Stimulated activated CD8-positive, alpha-beta memory T cell treated with anti-CD3 and anti-CD28 coated beads, Interleukin-15, amount 100 ng/mL, for 48 hours (primary cell): ENCODE measurements around the gene PPP2R1B.
"Not testable (repeated sequence)": the region's sequence is repeated elsewhere in the genome, so short reads cannot be mapped to it uniquely, and the experiment has no call there.

Source experiments
- DNase-seq, 2 donors: peaks; one replicate each; pipeline ENCODE4 v3.0.0-alpha.2; 2020; ENCODE audit warnings: low read depth in 2 of 2

Gene PPP2R1B

DNA sequence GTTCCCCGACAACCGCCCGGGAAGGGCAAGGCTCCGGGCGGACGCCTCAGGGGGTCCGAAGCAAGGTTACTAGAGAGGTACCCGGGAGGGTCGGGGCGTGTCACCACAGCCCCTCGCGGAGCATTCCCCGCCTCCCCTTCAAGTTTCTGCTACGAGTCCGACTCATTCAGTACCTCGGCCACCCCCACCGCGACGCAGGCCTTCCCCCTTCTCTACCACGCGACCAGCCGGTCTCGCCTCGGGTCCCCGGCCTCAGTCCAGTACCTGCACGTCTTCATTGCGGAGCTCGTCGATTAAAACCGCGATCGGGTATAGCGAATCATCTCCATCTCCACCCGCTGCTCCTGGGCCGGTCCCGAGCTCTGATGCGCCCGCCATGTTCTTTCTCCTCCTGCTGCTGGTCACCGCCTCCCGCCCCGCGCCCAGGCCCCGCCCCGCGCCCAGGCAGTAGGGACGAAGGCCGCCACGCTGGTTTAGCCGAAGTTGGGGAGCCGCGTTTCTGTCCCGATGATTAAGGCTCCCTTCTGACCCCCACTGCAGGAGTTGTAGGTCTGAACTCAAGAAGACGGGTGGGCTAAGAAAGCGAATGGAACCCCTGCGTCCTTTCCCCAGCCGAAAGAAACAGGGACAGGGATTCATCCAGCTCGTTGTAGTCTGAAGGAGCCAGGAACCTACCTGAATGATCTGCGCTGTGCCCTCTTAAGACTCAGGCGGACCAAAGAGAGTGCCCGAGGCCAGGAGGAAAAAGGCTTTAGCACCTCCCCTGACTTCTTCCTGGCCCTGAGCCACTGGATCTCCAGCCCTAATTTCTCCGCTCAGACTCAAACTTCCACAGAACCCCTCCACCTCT, at the start of gene PPP2R1B:
Gene PPP2R1B (minus strand): TSS at position 406 of the 850 bp plus-strand sequence. CDS start 28 bp downstream, at position 378.
- DNase-seq = peak; percentile 48 to 55

DNA sequence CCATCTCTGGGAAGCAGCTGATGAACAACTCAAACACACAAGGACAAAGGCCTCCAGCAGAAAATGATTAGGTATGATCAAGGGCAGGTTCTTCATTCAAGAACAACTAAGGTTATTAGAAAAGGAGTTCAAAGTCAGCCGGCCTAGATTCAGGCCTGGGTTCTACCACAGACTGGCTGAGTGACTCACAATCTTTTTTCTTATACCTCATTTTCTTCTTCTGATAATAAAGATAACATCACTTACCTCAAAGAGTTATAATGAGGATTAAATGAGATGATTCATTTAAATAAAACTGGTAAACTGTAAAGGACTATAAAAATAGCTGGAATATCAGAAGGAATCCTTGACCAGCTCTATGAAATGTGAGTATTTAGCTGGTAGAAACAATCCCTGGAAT, 49.3 kb upstream of the PPP2R1B start:
- DNase-seq = no peak

DNA sequence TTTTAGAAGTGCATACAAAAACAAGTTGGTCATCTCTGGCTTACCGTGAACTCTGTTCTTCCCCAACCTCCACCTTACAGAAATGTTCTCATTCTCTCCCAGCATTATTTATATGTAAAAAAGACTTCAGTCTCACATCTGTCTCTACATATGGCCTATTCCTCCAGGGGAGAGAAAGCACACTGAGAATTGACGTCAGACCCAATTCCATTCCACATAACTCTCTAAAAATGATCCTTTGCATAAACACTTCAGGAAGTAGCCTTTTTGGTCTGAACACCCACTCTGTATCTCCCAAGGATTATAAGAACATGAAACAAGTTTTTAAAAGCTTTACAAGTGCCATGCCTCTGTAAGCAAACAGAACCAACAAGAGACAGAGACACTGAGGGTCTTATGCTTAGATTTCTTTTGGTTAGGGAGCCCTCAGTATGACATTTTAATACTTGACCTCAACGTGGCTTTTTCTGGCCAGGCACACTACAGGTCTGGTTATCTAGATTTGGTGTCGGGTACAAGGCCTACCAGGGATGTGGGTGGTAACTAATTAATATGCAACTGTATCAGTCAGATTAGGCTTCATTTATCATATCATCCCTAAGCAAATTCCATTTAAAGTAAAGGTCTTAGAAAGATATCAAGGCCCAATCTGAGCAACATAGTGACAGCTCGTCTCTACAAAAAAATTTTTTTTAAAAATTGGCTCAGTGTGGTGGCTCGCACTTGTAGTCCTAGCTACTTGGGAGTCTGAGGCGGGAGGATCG, 48.5 kb upstream of the PPP2R1B start:
- no peak for DNase-seq

DNA sequence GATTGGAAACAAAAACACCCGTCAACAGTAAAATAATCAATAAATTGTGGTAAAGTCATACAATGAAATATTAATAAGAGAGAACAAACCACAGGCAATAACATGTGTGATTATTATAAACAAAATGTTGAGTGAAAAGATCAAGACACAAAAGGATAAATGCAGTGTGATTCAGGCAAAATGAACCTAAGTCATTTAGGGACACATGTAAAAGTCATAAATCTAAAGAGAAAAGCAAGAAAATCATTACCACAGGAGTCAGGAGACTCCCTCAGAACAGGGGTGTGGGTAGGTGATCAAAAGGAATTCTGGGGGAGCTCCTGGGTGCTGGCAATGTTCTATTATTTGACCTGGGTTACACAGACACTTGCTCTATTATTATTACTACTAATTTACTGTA, 47.9 kb upstream of the PPP2R1B start:
- DNase-seq = no peak

DNA sequence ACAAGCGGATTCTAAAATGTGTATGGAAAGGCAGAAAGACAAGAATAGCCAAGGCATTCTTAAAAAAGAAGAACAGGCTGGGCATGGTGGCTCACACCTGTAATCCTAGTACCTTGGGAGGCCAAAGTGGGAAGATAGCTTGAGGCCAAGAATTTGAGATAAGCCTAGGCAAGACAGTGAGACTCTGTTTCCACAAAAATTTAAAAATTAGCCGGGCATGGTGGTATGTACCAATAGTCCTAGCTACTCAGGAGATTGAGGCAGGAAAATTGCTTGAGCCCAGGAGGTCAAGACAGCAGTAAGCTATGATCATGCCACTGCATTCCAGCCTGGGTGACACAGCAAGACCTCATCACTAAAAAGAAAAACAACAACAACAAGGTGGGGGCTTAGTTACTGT, 46.0 kb upstream of the PPP2R1B start:
- no peak for DNase-seq

DNA sequence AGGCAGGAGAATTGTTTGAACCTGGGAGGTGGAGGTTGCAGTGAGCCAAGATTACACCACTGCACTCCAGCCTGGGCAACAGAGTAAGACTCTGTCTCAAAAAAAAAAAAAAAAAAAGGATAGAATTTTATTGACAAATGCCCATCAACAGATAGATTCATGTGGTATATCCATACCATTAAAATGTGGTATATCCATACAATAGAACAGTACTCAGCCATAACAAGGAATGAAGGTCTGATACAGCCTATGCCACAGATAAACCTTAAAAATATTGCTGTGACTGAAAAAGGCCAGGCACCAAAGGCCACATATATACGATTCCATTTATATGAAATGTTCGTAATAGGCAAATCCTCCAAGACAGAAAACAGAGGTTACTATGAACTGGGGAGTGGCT, 45.3 kb upstream of the PPP2R1B start:
- no peak for DNase-seq

DNA sequence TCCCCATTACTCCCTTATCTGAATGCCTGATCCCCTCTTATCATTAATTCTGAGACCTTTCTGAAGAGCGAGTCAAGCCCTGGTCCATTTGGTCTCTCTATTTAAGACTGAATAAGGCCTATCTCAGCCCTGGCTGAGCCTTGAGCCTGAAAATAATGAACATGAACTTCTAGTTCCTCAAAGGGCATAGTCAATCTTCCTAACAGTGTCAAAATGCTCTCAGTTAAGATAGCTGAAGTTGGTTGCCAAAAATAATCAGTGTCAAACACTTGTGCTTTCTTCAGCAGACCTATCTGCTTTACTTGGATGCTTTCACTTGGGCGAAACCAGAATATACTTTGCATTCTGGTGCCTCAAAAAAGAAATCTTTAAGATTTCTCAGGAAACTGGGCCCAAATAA, 42.6 kb upstream of the PPP2R1B start:
- no peak for DNase-seq

DNA sequence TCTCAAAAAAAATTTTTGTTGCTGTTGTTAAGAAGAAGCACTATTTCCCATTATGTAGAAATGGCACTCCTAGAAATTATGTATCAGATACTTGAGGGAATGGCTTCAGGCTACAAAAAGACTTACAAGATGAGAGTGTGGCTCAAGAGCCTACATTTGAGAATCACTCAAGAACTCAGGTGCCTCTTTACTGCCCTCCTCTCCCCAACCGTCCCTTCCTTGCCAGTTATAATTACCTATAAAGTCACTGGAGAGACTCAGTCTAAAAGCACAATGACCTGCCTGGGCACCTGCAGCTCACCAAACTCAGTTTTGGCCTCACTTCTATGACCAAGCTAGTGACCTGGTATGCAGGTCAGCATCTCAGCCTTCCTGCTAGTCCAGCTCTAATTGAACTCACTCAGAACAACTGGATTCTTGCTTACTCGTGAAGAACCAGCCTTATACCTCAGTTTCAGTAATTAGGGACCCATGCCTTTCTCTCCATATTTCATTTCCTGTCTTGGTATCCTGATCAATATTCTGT, 41.9 kb upstream of the PPP2R1B start:
- DNase-seq = no peak

DNA sequence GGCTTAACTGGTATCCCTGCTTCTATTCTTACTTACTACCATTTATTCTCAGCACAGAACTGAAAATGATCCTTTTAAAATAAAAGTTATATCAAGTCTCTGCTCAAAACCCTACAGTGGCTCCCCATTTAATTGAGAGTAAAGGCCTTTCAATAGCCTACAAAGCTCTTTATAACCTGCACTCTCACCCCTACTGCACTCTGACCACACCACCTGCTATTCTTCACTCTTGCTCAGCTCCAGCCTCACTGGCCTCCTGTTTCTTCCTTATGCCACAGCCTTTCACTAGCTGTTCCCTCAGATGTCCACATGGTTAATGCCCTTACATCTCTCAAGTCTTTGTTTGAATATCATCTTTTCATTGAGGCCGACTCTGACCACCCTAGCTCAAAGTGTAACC, 40.9 kb upstream of the PPP2R1B start:
- DNase-seq = no peak

DNA sequence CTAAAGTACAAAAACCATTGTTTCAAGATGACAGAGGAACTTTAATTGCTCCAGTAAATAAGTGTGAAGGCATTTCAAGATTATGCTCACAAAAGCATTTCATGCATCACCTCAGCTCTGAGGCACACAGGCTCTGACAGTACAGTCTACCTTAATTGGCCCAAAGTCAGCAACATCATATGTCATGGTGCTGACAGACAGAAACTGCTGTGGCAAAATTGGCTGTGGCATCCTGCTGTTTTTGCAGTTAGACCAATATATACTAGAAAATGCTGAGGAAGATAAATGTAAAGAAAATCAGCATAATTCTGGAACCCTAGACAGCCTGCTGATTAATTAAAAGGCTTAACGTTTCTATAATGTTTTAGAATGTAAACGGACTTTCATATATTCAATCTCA, 34.9 kb upstream of the PPP2R1B start:
- no peak for DNase-seq

DNA sequence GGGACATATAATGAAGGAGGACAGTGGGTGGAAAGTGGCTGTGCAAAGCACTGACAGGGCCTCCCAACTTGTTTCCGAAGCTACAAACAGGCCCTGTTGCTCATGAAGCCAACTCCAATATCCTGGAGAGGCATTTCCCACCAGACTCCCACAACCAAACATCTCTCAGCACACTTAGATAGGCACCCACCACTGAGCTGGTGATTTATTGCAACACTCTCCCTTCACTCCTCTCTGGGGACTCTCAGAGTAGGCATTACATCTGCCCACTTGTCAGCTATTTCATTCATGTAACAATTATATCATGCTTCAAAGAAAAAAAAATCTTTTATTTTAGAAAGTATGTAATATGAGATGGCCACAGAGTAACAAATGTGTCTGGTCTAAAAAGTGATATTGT, 32.1 kb upstream of the PPP2R1B start:
- DNase-seq = no peak

DNA sequence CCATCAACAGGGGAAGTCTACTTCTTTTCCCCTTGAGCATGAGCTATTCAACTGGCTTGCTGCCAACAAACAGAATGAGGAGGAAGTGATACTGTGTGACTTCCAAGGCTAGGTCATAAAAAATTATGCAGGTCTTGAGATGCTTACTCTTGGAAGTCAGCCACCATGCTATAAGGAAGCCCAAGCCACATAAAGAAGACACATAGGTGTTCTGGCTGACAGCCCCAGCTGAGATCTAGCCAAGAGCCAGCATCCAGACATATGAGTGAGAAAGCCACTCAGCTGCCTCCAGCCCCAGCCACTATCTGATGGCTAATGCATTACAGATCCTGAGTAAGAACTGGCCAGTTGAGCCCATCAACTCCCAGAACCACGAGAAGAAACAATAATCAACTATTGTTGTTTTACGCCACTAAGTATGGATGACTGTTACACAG, 31.0 kb upstream of the PPP2R1B start:
- no peak for DNase-seq

DNA sequence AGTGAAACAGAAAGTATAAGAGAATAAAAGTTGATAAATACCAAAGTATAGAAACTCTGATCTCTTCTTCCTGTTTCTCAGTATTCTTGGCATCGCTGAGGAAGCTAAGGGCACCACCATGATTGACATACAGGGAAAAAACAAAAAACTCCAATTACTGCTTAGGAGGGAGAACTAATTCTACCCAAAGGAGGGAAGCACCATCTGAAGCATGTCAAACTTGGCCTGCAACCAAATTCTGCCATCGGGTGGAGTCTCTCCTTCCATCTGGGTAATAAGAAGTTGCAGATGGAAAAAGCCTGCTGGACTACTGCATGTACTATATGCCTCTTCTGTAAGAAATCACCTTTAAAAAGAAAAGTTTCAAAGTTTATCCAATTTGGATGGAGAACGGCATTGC, 30.5 kb upstream of the PPP2R1B start:
- no peak for DNase-seq

DNA sequence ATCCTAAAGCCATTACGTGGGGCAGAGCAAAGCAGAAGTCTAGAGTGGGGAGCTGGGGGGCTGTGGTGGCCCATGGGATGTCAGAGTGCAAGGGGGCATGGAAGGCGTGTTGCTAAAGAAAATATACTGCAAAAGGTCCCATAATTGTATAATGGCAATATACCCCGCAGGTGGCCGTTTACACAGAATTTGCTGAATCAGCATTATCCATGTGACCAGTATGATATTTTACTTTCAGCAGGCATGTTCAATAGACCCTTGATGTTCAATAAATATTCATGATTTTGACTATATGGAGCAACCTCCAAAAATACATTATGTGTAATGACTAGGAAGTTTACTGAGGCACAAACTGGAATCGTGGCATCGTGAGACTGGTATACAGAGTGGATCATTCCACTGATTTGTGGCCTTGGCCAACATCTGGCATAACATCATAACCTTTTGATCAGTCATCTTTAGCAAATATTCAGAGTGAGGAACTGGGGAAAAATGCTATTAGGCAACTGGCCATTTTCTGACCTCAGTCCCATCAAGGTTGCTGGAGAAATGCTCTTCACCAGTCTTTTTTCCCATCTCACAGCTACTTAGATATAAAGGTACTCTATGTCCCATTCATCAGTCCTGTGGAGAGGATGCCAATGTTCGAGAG, 29.3 kb upstream of the PPP2R1B start:
- no peak for DNase-seq

DNA sequence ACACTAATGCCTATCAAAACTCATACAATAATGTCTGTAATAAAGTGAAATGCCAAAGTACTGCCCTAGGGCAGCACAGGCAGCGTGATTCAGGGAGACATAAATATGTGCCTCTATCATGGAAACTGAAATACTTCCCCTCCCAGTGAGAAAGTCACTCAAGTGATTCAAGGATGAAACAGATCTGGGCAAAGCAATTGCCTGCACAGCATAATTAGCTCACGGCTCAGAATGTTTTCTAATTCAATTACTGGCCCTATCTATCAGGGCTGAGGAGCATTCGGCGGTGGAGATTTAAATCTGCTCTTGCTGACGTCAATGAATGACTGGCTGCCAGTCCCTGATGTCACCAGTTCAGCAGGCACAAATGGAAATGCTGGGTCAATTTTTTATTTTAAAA, 27.7 kb upstream of the PPP2R1B start:
- DNase-seq = no peak

DNA sequence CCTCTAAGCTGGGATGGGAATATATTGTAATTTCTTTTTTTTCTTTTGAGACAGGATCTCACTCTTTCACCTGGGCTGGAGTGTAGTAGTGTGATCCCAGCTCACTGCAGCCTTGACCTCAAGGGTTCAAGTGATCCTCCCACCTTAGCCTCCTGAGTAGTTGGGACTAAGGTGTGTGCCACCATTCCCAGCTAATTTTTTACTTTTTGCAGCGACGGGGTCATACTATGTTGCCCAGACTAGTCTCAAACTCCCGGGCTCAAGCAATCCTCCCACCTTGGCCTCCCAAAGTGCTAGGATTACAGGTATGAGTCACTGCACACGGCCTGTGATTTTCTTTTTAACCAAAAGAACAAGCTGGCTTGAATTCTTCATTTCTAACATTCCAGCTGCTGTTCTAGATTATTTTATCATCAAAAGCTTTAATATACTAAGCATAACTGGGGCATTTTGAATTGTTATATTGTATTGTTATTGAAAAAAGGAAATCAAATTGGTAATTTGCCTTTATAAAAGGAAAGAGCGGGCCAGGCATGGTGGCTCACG, 26.8 kb upstream of the PPP2R1B start:
- DNase-seq = no peak

DNA sequence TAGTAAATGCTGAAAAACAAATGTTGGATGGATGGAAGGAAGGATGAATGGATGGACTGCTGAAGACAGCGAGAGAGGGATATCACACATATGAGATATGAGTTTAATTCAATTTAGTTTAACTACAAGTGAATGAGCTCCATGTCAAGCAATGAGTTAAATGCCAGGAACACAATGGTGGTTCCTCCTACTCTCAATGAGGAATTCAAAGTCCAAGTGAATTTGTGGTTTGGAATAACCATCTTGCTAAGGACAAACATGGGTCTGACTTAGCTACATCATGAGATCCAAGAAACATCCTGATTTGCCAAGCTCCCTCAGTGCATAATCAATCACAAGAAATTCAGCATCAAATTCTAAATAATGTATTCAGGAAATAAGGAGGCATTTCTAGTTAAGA, 26.1 kb upstream of the PPP2R1B start:
- DNase-seq = no peak

DNA sequence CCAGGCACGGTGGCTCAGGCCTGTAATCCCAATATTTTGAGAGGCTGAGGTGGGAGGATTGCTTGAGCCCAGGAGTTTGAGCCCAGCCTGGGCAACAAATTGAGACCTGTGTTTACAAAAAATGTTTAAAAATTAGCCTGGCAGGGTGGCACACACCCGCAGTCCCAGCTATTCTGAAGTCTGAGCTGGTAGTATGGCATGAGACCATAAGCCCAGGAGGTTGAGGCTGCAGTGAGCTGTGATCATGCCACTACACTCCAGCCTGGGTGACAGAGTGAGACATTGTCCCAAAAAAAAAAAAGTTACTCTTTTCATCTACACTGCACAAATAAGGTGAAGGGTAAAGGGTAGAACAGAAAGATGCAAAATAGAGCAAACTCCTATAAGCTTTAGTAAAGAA, 22.3 kb upstream of the PPP2R1B start:
- DNase-seq = no peak

DNA sequence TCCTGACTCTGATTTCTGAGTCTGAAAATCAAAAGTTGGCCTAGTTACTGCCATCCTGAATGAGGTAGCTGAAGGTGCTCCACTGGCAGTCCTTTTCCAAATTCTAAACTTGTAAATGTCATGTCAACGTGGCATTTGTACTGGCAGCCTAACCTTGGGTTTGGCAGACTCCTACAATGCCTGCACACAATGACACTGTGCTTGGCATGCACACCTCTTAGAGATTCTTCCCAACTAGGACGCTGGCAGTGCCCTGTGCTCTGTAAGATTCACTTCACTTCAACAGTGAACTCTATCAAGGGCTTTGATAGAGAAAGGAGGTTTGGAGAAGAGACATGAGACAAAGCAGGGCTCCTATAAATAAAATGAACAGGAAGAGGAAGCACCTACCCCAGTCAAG, 21.9 kb upstream of the PPP2R1B start:
- DNase-seq = no peak

DNA sequence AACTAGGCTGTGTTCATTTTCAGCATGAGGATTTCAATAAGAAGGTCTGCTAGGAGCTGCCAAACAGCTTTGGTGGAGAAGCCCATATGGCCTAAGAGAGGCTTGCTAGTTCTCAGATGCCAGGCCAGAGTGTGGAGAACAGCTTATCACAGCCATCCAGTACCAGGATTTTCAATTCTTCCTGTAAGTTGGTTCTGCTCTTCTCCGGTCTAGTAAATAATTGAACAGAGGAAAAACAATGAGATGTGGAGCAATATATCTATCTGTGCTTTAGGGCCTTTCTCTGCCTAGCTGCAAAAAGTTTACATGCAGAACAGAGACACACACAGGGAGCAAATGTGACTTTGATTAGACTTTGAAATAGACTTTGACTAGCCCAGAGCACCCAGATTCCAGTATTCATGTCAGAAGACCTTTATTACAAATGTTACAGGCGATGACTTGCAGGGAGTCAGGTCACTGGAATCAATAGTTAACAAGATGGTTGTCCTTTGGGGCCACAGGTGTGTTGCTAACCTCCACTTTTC, 19.8 kb upstream of the PPP2R1B start:
- no peak for DNase-seq

DNA sequence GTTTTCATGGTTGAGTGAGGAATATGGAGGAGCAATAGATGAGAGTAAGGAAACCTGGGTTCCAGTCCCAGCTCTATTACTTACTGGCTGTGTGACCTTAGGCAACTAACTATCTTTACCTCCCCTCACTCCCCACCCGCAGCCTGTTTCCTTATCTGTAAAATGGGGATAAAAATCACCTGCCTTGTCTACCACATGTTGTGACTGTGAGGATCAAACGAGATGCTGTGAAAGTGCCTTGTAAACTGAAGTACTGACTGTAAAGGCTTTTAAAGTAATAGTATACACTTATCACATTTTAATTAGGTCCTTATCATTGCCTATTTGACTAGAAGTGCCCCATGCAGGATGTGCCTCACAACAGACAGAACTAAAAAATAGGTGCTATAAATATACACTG, 18.9 kb upstream of the PPP2R1B start:
- no peak for DNase-seq

DNA sequence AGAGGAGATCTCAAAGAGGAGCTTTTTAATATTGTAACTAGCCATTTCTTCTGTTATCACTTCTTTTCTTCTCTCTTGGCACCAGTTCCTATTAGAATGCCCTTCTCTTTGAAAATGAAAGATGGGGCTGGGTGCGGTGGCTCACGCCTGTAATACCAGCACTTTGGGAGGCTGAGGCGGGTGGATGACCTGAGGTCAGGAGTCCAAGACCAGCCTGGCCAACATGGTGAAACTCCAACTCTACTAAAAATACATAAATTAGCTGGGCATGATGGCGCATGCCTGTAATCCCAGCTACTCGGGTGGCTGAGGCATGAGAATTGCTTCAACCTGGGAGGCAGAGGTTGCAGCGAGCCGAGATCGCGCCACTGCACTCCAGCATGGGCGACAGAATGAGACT, 18.1 kb upstream of the PPP2R1B start:
- DNase-seq = not testable (repeated sequence)
